SK-MEL-5 (cell line): ENCODE results near the gene F5. TPM values are rescaled to one million over a fixed set of nuclear protein-coding genes. Genes with fewer than 3 reads are reported as not detected.
"Not testable (repeated sequence)": the region's sequence is repeated elsewhere in the genome, so short reads cannot be mapped to it uniquely, and the experiment has no call there.

Experiments used
- DNase-seq: peaks from one replicate; pipeline ENCODE4 v3.0.0-alpha.2; 2016; ENCODE audit warnings: low read depth, low spot score
- in situ Hi-C: cut with HindIII; loops from 2 replicates; pipeline ENCODE4 v1.10.0; 2016; ENCODE audit warnings: low sequenced_read_pairs, high pct_unique_total_duplicates, low pct_unique_long_range_greater_than_20kb
- total RNA-seq: library from RNA; depleted of rRNA; stranded (reverse); fragments of >200 nt; shearing (Covaris generic); gene quantifications from 2 replicates; pipeline ENCODE4 v1.2.3, GENCODE V29; 2014

F5 gene
- total RNA-seq, 1 experiment from 2014 or later: not detected

DNA sequence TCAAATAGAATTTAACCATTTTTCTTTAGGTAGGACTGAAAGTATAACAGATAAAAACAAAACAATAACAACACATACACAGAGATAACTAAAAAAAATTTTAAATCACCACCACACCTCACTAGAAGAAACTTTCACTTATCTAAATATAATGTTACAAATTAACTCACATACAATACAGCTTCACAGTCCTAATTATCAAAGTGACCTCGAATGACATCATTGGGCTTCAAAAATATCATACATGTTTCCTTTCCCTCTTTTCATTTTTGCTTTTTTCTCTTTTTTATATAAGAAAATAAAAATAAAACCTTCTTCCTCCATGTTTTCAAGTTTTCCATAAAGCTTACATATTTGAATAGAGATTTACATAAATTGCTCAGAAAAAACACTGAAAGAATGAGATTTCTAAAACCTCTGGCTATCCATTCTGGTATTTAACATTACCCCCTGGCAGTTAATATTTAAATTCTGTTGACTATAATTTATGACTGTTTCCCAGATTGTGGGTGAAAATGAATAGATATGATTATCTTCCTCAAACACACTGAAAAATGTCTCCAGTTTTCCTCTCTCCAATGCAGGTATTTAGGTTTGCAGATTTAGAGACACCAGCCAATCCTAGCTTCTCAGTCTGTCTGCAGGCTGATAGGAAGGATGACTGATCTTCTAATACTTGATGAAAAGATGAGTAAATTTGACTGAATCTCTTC, 60.0 kb downstream of the F5 start:
- in situ Hi-C loops: no loop called here
- DNase-seq: no peak

DNA sequence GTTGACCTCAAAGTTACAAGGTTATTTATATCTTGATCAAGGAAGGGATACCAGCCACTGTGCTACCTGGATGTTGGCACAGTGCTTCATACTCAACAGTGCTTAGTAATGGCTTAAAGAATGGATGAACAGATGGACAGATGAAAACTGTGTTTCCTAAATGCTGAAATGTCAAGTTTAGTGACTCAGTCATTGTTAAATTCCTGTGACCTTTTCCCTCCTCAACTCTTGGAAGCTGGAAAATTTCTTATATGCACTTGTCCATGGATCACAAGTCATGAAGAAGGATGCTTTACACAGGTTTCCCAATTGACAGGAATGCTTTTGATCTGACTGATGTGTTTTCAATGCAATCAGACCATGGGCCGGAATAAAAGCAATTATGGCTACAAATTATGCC, 60.9 kb downstream of the F5 start:
- no peak for DNase-seq
- in situ Hi-C loops: no loop called here

DNA sequence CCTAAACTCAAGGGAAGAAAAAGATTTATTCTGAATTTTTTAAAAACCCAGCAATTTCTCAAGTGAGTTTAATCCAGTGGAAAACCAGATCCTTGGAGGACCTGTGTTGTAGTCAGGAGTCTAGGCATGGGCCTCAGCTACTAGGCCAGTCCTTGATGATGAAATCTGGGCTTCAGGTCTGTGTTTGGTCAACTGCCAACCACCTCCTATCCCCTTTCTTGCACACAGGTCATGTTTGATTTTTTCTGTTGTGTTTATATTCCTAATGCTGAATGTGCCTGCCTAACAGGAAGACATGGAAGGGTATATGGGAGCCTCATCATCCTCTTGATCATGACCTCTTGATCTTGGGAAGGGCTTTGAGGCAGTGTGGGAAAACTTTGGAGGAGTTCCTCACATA, 62.4 kb downstream of the F5 start:
- DNase-seq: no peak
- in situ Hi-C loops: no loop called here

DNA sequence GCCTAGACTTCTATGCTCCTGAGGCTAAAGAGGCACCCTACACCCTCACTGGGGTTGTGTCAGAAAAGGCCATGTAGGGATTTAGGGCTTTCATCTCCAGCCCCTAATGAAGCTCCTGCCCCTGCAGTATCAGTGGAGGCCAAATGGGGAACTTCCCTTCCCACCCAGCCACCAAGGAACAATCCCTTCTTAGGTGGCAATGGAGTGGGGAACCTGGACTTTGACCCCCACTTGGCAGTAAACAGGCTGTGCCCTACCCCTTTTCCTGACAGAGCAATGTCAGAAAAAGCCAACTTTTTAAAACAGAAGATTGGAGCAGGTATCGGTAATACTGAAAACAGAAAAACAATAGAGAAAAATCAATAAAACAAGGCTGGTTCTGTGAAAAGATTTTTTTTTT, 65.1 kb downstream of the F5 start:
- in situ Hi-C loops: no loop called here
- no peak for DNase-seq

DNA sequence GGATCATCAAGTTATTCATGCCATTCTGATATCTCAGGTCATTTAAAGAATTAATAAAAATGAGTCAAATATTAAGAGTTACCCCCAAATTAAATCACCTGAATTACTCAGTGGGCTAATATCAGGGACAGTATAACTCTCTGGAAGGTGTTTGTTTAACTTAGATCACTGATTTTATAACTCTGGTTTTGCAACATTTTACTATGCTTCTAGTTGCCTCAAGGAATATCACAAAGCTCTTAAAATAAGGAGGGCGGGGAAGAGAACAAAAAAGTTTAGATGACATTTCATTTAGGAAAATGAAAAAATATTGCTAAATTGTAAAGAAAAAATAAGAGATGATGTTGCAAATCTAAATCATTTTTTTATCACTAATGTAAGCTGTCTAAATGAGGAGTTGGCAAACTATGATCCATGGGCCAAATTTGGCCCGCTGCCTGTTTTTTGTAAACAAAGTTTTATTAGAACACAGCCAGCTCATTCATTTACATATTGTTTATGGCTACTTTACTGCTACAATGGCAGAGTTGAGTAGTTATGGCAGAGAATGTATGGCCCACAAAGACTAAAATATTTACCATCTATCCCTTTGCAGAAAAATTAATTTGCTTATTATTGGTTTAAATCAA, 68.6 kb downstream of the F5 start:
- in situ Hi-C loops: no loop called here
- DNase-seq: no peak

DNA sequence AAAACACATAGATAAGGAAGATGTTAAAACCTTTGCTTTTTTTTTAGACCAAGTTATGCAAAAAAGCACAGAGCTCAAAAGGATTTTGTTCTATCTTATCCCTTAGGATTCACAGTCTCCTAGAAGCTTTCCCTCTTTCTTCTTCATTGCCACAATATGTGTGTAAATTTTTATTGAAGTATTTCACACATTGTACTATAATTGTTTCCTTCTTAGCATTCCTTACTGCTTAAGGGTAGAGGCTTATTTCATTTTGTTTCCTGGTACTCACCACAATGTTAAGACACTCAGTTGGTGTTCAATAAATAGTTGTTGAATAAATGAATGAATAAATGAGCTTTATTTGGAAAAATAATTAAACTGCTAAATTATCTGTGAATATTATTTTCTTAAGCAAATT, 70.6 kb downstream of the F5 start:
- DNase-seq: no peak
- in situ Hi-C loops: no loop called here

DNA sequence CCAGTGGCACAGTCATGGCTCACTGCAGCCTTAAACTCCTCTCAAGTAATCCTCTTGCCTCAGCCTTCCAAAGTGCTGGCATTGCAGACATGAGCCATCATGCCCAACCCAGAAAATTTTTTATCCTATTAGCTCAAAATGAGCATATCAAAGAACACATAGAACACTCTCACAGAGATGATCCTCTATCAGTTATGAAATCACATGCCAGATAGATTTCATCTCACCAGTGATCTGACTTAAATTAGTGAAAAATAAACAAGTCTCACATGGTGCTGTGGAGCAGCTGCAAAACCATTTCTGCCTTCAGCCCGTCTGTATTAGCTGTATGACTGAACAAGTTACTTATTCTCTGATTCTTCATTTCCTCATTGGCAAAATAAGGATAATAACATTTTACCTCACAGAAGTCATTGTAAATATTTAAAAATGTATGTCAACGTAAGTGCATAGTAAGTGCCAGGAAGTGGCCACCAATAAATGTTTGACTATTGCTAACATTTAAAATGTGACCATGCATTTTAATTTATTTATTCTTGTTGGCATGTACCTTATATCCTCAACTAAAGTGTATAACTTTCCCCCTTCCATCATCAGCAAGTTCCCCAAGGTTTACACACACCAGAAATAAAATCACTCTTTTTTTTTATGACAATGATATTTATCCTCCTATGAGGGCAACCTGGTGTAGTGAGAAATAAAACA, 71.6 kb downstream of the F5 start:
- DNase-seq: no peak
- in situ Hi-C loops: no loop called here

DNA sequence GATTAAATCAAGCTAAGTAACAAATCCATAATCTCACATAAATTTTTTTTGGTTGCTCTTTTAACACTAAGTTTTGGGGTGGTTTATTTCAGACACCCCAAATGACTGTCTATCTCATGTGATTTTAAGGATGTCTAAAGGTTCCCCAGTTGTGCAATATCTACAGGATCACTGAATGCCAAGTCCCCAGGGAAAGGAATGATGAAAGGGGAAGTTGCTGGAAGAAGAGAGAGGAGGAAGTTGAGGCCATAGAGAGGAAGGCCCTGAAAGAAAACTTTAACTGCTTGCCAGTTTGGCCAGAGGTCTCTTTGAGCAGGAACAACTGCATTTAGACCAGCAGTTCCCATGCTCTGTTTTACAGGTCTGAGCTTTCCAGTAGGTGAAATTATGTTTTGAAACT, 73.1 kb downstream of the F5 start:
- in situ Hi-C loops: no loop called here
- no peak for DNase-seq

DNA sequence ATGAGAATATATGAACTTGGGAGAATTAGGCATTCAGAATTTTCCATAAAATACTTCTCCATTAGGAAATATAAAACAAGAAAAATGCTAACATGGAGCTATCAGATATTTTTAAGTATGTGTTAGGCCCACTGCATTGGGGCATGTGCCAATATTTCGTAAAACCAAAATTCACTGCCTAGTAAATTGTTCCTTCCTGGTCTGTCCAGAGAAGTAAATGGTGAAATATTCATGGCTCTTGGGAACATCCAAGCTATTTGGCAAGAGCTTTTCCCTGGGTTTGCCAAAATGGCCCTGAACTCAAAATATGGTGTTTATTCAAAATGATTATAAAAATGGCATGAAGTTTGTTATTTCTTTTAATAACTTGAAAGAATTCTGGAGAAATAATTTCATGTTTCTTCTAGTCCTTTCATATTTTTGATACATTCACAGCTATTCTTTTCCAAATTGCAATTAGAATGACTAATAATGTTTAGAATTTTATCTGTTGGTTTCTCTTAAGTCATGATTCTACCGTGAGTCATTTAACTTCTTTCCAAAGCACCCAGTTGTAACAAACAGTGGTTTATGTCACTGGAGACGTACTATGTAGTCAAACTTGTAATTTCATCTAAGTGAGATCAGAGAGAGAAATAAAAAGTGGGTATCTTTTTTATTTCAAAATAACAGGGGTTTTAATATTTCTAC, 74.8 kb downstream of the F5 start:
- in situ Hi-C loops: no loop called here
- no peak for DNase-seq

DNA sequence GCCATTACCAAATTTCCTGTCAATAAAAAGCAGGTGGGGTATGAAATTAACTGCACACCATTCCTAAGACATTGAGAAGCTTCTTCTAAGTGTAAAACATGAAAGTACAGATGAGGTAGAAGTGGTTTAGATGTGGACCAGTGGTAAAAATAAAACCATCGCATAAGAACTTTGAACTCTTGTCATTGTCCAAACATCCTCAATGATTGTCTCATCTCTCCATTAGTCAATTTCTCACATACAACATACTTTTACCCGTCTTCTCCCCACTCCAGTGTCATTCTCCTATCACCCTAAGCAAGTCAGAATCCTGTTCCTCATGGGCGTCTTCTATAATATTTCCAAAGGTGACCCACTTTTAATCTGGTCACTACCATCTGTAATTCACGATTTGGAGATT, 76.2 kb downstream of the F5 start:
- in situ Hi-C loops: no loop called here
- DNase-seq: no peak

DNA sequence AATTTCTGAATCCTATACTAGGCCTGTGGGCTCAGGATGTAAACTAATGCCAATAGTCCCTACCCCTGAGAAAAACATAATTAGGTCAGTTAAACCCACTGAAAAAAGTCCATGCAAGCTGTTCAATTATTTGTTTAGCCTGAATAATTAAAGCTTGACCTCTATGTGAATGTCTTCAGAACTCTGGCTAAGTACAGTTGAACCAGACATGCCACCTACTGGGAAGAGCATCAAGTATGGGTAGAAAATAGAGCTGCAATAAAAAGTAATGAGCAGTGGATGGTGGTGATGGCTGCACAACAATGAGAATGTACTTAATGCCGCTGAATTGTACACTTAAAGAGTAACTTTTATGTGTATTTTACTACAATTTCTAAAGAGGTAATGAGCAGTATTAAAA, 76.9 kb downstream of the F5 start:
- in situ Hi-C loops: no loop called here
- DNase-seq: peak; percentile 37

DNA sequence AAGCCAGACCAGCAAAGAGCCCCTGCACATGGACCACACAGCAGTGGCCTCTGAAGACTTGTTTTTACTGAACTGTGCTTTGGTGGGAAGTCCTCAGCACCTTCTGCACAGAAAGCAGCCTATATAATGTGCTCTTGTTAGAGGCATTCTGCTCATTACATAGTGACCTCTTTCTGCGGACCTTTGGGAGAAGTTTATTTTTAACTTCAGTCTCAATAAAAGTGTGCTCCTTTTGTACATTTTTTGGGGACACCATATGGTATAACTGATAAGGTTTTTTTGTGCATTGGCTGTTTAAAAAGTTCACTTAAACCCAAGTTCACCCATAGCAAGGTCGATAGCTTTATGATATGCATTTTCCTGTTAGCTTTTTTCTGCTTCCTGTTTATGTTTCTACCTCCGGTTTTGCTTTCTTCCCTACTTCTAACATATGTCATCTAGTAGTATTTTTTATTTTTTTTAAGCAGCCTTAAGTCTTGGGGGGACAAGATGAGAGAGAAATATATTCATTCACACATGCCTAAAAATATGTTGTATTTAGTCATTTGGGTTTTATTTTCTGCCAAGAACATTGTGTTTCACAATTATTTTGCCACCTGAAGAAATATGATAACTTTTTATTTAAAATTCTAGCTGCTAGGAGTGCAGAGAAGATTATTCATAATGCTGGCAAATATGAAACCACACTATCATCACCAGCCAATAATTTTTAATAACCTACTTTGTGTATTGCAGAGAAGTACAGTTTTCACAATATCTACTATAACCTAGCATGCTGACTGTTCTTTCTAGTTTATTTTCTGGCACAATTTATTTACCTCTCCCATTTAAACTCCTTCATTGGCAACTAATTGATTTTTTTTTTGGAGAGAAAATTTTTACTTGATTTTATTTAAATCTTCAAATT, 77.6 kb downstream of the F5 start:
- no peak for DNase-seq
- in situ Hi-C loops: no loop called here

DNA sequence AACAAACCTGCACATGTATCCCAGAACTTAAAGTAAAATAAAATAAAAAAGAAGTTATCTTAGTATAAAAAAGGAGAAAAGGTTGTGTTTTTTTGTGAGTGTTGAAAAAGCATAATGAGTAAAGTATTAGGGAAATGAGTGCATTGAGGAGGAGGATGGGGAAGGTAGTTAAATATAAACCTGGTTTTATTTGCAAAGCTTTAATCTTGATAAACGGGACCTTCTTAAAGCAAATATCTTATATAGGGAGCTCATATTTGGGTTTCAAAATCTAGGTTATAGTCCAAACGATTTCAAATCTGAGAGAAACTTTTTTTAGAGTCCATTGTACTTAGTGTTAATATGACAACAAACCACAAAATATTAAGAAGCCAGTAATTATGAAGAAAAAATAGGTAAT, 78.9 kb downstream of the F5 start:
- in situ Hi-C loops: no loop called here
- DNase-seq: no peak

DNA sequence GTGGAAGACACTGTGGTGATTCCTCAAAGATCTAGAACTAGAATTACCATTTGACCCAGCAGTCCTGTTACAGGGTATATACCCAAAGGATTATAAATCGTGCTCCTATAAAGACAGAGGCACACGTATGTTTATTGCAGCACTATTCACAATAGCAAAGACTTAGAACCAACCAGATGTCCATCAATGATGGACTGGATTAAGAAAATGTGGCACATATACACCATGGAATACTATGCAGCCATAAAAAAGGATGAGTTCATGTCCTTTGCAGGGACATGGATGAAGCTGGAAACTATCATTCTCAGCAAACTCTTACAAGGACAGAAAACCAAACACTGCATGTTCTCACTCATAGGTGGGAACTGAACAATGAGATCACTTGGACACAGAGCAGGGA, 82.7 kb downstream of the F5 start:
- DNase-seq, in situ Hi-C loops: not testable (repeated sequence)

DNA sequence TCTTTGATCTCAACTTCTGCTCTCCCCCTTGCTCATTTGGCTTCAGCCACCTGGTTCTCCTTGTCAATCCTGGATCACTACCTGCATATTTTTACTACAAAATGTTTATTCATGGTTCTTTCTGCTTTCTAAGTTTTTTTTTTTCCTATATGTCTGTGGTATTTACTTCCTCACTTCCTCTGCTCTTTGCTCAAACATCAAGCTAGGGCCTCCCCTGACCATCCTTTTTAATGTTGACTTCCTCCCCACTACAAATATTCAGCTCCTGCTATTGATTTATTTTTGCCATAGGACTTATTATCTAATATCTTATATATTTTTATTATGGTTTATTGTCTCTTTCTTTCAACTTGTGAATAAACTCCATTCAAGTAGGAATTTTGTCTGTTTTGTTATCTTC, 86.5 kb downstream of the F5 start:
- in situ Hi-C loops: no loop called here
- no peak for DNase-seq

DNA sequence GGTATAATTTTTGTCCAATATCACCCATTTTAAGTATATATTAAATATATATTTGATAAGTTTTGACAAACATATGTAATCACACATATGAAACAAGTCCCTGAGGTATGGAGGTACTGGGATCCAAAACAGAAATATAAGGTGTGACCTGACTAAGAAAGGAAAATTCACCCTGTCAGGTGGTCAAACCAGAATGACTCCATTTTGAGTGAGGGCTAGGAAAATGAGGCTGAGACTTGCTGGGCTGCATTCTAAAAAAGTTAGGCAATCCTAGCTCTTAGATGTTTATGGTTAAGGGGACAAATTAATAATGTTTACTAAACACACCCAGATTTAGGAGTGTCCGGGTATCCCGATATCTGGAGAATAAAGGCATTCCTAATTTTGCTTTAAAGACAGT, 89.0 kb downstream of the F5 start:
- in situ Hi-C loops: no loop called here
- no peak for DNase-seq

DNA sequence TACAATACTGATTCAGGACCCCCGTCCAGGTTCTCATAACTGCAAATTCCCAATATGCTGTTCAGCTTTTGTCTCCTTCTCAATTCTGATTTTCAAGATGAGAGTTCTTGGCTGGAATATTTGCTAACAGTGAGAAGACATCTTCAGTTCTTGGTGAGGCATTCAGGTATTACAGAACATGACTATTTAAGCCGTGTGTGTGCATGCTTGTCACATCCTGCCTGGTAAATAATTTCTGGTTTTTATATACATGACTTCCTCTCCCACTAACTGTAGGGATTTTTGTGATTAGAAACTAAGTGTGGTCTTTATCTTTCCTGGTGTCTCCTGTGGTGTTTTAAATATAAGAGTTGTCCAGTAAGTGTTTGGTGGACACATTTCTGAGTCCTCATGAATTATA, 90.4 kb downstream of the F5 start:
- DNase-seq: no peak

More for the DNA sequence above, 90.4 kb downstream of the F5 start:
- in situ Hi-C loops: no loop called here
